ENCODE measurements around the gene FAM131A.

GRCh38 chr3:184314363-184314699 lies 23.1 kb upstream of the FAM131A start, which contains the start of gene EIF4G1:
- TF ChIP-seq EZH2 (IDR thresholded peaks at IDR 0.05; ENCODE audit: borderline replicate concordance, insufficient read depth, low read length, poor library complexity, severe bottlenecking) (no peak), CTCF (IDR thresholded peaks at IDR 0.05; ENCODE audit: poor library complexity, severe bottlenecking) (no peak)
- TF ChIP-seq, protein P1, sequence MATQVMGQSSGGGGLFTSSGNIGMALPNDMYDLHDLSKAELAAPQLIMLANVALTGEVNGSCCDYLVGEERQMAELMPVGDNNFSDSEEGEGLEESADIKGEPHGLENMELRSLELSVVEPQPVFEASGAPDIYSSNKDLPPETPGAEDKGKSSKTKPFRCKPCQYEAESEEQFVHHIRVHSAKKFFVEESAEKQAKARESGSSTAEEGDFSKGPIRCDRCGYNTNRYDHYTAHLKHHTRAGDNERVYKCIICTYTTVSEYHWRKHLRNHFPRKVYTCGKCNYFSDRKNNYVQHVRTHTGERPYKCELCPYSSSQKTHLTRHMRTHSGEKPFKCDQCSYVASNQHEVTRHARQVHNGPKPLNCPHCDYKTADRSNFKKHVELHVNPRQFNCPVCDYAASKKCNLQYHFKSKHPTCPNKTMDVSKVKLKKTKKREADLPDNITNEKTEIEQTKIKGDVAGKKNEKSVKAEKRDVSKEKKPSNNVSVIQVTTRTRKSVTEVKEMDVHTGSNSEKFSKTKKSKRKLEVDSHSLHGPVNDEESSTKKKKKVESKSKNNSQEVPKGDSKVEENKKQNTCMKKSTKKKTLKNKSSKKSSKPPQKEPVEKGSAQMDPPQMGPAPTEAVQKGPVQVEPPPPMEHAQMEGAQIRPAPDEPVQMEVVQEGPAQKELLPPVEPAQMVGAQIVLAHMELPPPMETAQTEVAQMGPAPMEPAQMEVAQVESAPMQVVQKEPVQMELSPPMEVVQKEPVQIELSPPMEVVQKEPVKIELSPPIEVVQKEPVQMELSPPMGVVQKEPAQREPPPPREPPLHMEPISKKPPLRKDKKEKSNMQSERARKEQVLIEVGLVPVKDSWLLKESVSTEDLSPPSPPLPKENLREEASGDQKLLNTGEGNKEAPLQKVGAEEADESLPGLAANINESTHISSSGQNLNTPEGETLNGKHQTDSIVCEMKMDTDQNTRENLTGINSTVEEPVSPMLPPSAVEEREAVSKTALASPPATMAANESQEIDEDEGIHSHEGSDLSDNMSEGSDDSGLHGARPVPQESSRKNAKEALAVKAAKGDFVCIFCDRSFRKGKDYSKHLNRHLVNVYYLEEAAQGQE (IDR thresholded peaks at IDR 0.05; ENCODE audit: borderline replicate concordance): peak; percentile 38

Data from neural cell (in vitro differentiated cells).